SK-N-MC (cell line): ENCODE measurements around the gene DAZ2.
"Not testable (repeated sequence)": the region's sequence is repeated elsewhere in the genome, so short reads cannot be mapped to it uniquely, and the experiment has no call there.

Source experiments
- DNase-seq: peaks from one replicate; pipeline ENCODE4 v3.0.0-alpha.2; 2011; ENCODE audit warnings: low read depth, low spot score
- H3K27ac ChIP-seq: fragments of 200-600 bp; sonication (generic); 2 replicates; pipeline ENCODE4 v1.5.1; 2016; ENCODE audit warnings: mixed run types
- H3K36me3 ChIP-seq: fragments of 200-600 bp; sonication (generic); 2 replicates; pipeline ENCODE4 v1.6.1; 2017; ENCODE audit warnings: antibody characterized with exemption, low read length, mixed read lengths; ENCODE audit not compliant: insufficient read depth
- H3K4me3 ChIP-seq: fragments of 200-600 bp; sonication (generic); 2 replicates; pipeline ENCODE4 v1.5.1; 2016
- H3K9ac ChIP-seq: fragments of 200-600 bp; sonication (generic); 2 replicates; pipeline ENCODE4 v1.8.0; 2017; ENCODE audit warnings: mixed run types, mixed read lengths; ENCODE audit not compliant: insufficient read length
- H3K9me3 ChIP-seq: fragments of 200-600 bp; sonication (generic); 2 replicates; pipeline ENCODE4 v1.6.1; 2017; ENCODE audit warnings: low read depth, mild to moderate bottlenecking, antibody characterized with exemption, low read length, moderate library complexity, mixed read lengths

Gene DAZ2, protein sequence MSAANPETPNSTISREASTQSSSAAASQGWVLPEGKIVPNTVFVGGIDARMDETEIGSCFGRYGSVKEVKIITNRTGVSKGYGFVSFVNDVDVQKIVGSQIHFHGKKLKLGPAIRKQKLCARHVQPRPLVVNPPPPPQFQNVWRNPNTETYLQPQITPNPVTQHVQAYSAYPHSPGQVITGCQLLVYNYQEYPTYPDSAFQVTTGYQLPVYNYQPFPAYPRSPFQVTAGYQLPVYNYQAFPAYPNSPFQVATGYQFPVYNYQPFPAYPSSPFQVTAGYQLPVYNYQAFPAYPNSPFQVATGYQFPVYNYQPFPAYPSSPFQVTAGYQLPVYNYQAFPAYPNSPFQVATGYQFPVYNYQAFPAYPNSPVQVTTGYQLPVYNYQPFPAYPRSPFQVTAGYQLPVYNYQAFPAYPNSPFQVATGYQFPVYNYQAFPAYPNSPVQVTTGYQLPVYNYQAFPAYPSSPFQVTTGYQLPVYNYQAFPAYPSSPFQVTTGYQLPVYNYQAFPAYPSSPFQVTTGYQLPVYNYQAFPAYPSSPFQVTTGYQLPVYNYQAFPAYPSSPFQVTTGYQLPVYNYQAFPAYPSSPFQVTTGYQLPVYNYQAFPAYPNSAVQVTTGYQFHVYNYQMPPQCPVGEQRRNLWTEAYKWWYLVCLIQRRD

GRCh38 chrY:23219233-23219632, at the start of gene DAZ2:
Gene DAZ2, plus strand, starts transcription at chrY:23219533. Its CDS starts 208 bp downstream, at chrY:23219741.
- not testable (repeated sequence) for H3K9me3 ChIP-seq, H3K9ac ChIP-seq, H3K36me3 ChIP-seq, H3K27ac ChIP-seq, H3K4me3 ChIP-seq, DNase-seq

DNA sequence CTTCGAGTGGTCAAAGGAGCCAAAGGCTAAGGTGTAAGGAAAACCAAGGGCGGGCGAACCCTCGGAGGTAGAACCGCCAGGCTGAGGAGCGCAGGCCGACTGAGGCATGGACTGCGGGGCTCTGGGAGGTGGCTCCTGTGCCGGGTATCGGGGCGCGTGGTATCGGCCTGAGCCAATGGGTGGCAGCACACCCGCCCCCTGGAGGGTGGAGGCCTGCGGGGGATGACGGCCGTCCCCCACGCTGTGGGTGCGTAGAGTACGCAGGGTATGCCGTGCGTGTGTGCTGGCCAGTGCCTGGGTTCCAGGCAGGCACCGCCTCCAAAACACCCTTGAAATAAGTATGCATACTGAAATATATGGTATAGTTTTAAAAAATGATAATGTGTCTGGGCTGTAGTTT, 20.4 kb upstream of the DAZ2 start, which contains the start of gene DAZ1:
Gene DAZ1 (minus strand): TSS at position 101 of the 400 bp plus-strand sequence. CDS start 208 bp downstream, outside the sequence.
- H3K4me3 ChIP-seq, DNase-seq: not testable (repeated sequence)

DNA sequence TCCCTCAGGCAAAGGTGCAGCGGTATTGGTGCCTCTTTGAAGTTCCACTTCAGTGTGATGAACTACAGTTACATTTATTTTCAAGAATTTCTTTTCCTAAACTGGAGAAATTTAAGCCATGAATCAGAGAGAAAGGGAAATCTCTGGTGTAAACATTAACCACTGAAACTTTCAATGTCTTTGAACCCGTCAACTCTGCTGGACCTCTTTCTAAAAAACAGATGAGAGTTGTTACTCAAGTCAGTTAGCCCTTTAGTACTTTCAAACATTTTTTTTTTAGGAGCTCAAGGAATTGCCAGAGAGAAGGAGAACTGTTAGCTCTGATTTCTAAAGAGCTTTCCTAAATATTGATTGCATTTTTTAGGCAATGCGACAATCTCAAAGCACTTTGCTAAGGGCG, 11.9 kb upstream of the DAZ2 start:
- DNase-seq, H3K9me3 ChIP-seq, H3K4me3 ChIP-seq, H3K27ac ChIP-seq, H3K9ac ChIP-seq, H3K36me3 ChIP-seq: not testable (repeated sequence)

More for the DNA sequence above, 20.4 kb upstream of the DAZ2 start, which contains the start of gene DAZ1:
- H3K27ac ChIP-seq, H3K36me3 ChIP-seq, H3K9ac ChIP-seq, H3K9me3 ChIP-seq: not testable (repeated sequence)

GRCh38 chrY:23209802-23210495, 9.4 kb upstream of the DAZ2 start:
- DNase-seq, H3K27ac ChIP-seq, H3K9ac ChIP-seq, H3K9me3 ChIP-seq, H3K36me3 ChIP-seq, H3K4me3 ChIP-seq: not testable (repeated sequence)

- H3K4me3 ChIP-seq, DNase-seq, H3K27ac ChIP-seq, H3K9ac ChIP-seq, H3K36me3 ChIP-seq, H3K9me3 ChIP-seq: not testable (repeated sequence)
Observed at GRCh38 chrY:23210681-23211080, 8.7 kb upstream of the DAZ2 start.
